Lower lobe of right lung (tissue), 2 donors: ENCODE results near the gene GPATCH2L. TPM values are rescaled to one million over a fixed set of nuclear protein-coding genes. Genes with fewer than 3 reads are reported as not detected.

Source experiments
- ATAC-seq, 2 donors: fragments of 200-7000 bp; cut with Tn5 transposase; one replicate each; pipeline ENCODE4 v1.9.1; 2020 to 2022; ENCODE audit warnings: mild to moderate bottlenecking in 2 of 2, moderate library complexity in 2 of 2
- DNase-seq: peaks from one replicate; pipeline ENCODE4 v3.0.0-alpha.2; 2020
- H3K27ac ChIP-seq: fragments of 200-600 bp; one replicate; pipeline ENCODE4 v1.8.0; 2022
- H3K27me3 ChIP-seq: fragments of 200-600 bp; one replicate; pipeline ENCODE4 v1.8.0; 2022; ENCODE audit warnings: low read depth
- H3K36me3 ChIP-seq: fragments of 200-600 bp; one replicate; pipeline ENCODE4 v1.8.0; 2022; ENCODE audit warnings: mild to moderate bottlenecking
- H3K4me1 ChIP-seq: fragments of 200-600 bp; one replicate; pipeline ENCODE4 v1.8.0; 2022
- H3K4me3 ChIP-seq: fragments of 200-600 bp; one replicate; pipeline ENCODE4 v1.8.0; 2022; ENCODE audit warnings: mild to moderate bottlenecking
- H3K9me3 ChIP-seq: fragments of 200-600 bp; one replicate; pipeline ENCODE4 v1.8.0; 2022
- intact Hi-C: fragments of 100-400 bp; cut with DNase I; formaldehyde crosslinking; loops from one replicate; pipeline ENCODE4 v1.11.0; 2022
- total RNA-seq: library from RNA; stranded (reverse); fragmentation: NEBNext Ultra II Directional; extraction: Animal tissue kit (Norgen Biotek cat#: 25700); gene quantifications from one replicate; pipeline ENCODE4 v1.2.1, GENCODE V29; 2021
- TF ChIP-seq, protein P1 (sequence below): fragments of 200-600 bp; IDR thresholded peaks from one replicate; pipeline ENCODE4 v1.8.0; 2022; ENCODE audit warnings: antibody characterized with exemption, mild to moderate bottlenecking
- donor health status: DM: no; HTN: yes; CAD: no; lungs with severe emphysema.

GPATCH2L gene
- total RNA-seq, 1 donor from 2014 or later: 50.5 TPM

DNA sequence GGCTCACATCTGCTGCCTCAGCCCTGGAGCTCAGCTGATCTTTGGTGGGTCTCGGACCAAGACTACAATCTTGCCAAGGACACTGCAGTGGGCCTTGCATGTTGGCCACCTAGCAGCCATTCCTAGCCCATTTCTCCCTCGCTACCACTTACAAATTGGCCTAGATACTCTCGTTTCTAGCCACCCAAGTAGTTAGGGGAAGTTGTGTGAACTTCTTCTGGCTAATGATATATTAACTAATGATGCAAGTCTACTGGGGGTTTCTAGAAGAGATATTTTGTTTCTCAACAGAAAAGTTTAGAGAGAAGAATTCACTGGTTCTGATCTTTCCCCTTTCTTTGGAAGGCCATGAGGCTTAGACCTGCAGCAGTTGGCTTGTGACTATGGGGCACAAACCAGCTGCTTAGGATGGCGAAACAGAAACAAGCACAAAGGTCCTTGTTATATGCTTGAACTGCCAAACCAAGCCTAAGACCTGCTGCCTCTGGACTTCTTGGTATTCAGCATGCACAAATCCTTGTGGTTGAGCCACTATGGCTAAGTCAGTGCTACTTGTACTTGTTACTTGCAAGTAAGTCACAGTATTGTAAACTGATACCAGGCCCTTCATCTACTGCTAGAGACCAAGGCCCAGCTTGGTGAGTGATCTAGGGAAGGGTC is 30.5 kb upstream of the GPATCH2L start:
- Histone ChIP-seq H3K4me3 (no peak overlapping the region), H3K4me1 (no peaks in the 10 kb centered on the region), H3K27ac (no peak overlapping the region), H3K36me3 (no peaks in the 10 kb centered on the region), H3K27me3 (no peaks in the 10 kb centered on the region), H3K9me3 (no peaks in the 10 kb centered on the region)
- DNase-seq (no peak), ATAC-seq (no peak)
- TF ChIP-seq, protein P1, sequence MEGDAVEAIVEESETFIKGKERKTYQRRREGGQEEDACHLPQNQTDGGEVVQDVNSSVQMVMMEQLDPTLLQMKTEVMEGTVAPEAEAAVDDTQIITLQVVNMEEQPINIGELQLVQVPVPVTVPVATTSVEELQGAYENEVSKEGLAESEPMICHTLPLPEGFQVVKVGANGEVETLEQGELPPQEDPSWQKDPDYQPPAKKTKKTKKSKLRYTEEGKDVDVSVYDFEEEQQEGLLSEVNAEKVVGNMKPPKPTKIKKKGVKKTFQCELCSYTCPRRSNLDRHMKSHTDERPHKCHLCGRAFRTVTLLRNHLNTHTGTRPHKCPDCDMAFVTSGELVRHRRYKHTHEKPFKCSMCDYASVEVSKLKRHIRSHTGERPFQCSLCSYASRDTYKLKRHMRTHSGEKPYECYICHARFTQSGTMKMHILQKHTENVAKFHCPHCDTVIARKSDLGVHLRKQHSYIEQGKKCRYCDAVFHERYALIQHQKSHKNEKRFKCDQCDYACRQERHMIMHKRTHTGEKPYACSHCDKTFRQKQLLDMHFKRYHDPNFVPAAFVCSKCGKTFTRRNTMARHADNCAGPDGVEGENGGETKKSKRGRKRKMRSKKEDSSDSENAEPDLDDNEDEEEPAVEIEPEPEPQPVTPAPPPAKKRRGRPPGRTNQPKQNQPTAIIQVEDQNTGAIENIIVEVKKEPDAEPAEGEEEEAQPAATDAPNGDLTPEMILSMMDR: no peak
- intact Hi-C loops: no loop called here

DNA sequence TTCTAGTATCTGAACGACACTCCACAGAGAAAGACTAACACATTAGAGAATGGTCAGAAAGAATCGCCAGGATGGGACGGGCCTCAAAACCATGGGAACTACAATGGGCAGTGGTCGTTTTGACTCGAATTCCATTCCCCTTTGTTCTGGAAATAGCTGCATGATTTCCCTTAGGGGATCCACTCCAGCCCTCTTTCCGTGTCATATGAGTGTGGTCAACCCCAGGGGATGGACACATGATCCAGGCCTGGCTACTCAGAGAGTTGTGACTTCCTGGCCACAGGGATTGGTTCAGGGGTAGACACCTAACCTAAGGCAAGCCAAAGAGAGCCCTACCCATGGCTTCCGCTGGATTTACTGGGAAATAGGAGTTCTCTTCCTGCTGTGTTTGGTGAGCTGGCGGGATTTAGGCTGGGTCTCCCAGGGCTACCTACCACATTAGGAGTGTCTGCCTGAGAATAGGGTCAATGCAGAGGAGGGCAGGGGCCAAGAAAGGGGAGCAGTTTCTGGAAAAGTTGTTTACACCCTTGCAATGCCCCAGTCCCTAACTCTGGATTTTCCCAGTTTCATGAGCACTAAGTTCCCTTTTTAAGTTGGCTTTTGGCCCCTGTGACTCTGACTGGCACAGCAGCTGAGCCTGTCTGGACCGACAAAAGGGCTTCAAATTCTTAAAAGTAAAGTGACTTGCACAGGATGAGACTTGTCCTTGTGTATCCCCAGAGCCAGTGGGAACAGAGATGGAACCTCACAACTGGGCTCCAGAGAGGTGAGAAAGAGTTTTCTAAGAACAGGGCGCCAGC is 28.1 kb upstream of the GPATCH2L start:
- Histone ChIP-seq H3K36me3 (no peaks in the 10 kb centered on the region), H3K9me3 (no peaks in the 10 kb centered on the region), H3K4me1 (no peaks in the 10 kb centered on the region), H3K27me3 (peaks cover 4% of the 10 kb centered on the region), H3K27ac (no peak overlapping the region), H3K4me3 (no peak overlapping the region)
- ATAC-seq: no peak
- intact Hi-C loops: no loop called here
- TF ChIP-seq, protein P1: no peak
- no peak for DNase-seq

DNA sequence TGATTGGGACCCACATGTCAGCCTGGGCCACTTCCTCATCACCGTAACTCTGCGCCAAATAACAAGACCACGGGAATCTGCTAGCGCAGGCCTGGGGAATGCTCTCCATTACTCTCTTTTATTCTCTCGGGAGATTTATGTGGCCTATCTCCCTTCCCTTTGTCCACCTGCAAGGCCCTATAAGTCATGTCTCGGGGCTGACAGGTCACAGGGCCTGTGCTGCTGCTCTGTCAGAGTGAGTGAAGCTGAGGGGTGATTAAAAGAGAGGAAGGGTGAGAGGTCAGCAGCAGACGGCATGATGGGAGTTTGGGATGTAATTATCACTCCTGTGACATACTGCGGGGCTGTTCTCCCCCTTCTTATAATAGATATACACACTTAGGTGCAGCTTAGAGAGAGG is 26.2 kb upstream of the GPATCH2L start:
- ATAC-seq: no peak
- no peak for DNase-seq

DNA sequence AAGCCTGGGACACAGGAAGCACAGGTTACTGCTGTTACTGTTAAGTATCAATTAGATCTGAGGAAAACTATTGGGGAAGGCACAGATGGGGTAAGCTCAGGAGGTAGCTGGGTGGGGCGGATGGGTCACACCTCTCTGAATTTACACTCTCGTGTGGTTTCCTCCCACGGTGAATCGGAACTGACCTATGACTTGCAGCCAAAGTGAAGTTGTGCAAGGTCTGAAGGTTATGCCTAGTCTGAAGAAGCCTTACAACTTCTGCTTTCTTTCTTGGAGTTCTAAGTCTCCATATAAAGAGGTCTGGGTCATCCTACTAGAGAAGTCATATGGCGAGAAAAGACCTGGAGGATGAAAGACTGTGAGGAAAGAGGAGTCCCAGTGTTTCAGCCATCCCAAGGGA is 25.6 kb upstream of the GPATCH2L start:
- H3K4me1 ChIP-seq: no peaks in the 10 kb centered on the region
- H3K27ac ChIP-seq: no peak overlapping the region
- no peaks in the 10 kb centered on the region for H3K9me3 ChIP-seq
- peaks cover 17% of the 10 kb centered on the region for H3K27me3 ChIP-seq
- DNase-seq: no peak
- intact Hi-C loops: no loop called here
- H3K36me3 ChIP-seq: no peaks in the 10 kb centered on the region
- TF ChIP-seq, protein P1: no peak
- peak in 1 of 2 donors; percentile 17 for ATAC-seq
- H3K4me3 ChIP-seq: no peak overlapping the region

More for the DNA sequence above, 26.2 kb upstream of the GPATCH2L start:
- intact Hi-C loops: no loop called here
- TF ChIP-seq, protein P1: no peak
- no peaks in the 10 kb centered on the region for H3K36me3 ChIP-seq
- H3K4me1 ChIP-seq: no peaks in the 10 kb centered on the region
- H3K27me3 ChIP-seq: peaks cover 12% of the 10 kb centered on the region
- no peak overlapping the region for H3K4me3 ChIP-seq
- H3K27ac ChIP-seq: no peak overlapping the region
- H3K9me3 ChIP-seq: no peaks in the 10 kb centered on the region

DNA sequence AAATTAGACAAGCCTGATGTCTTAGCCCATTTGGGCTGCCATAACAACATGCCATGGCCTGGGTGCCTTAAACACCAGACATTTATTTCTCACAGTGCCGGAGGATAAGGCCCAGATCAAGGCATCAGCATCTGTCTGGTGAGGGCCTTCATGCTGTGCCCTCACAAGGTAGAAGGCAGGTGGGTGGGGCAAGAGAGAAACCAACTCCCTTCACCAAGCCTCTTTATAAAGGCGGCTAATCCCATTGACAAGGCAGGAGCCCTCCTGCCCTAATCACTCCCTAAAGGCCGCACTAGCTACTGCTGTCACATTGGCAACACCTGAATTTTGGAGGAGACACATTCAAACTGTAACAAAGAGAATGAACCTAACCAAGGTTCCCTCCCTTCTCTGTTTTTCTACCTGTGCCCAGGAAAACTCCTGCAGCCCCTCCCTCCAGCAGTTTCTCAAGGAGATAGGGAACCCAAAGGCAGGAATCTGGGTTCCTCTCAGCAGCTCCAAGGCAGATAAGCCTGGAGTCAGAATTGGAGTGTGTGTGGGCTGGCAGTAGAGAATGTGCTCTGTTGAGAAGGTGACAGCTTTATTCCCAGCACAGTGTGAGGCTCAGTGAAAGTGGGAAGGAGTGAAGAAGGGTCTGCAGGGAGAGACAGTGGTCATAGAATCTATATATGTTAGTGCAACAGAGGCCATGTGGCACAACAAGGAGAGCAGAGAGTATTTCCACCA is 21.7 kb upstream of the GPATCH2L start:
- TF ChIP-seq, protein P1: no peak
- Histone ChIP-seq H3K9me3 (no peaks in the 10 kb centered on the region), H3K4me1 (no peaks in the 10 kb centered on the region), H3K27me3 (peaks cover 38% of the 10 kb centered on the region), H3K36me3 (no peaks in the 10 kb centered on the region), H3K27ac (no peak overlapping the region), H3K4me3 (no peak overlapping the region)
- ATAC-seq (no peak), DNase-seq (no peak)
- intact Hi-C loops: no loop called here
